Omental fat pad (tissue), 4 donors: Measurements from ENCODE around the gene SLC35F3. TPM values are rescaled to one million over a fixed set of nuclear protein-coding genes. Genes with fewer than 3 reads are reported as not detected.

Experiments used
- ATAC-seq: fragments of 150-250 bp; one replicate; pipeline ENCODE4 v1.9.1; 2016; ENCODE audit warnings: mild to moderate bottlenecking, moderate library complexity; ENCODE audit not compliant: low FRiP score
- DNase-seq: peaks from one replicate; pipeline ENCODE4 v3.0.0-alpha.2; 2019; ENCODE audit warnings: low spot score
- small RNA-seq: library from RNA; depleted of rRNA; stranded (forward); fragments of <200 nt; gene quantifications from one replicate; pipeline ENCODE3, GENCODE V24; 2016
- total RNA-seq, 4 donors: library from RNA; depleted of rRNA; stranded (reverse); fragments of >200 nt; gene quantifications; one replicate each; pipeline ENCODE4 v1.1.0, GENCODE V29; 2016
- TF ChIP-seq, protein P1 (sequence below), 3 donors: fragments of 450-650 bp; IDR thresholded peaks; one replicate each; pipeline ENCODE4 v1.5.1; 2016 to 2017; ENCODE audit warnings: antibody characterized with exemption in 3 of 3, mild to moderate bottlenecking in 3 of 3, moderate library complexity in 2 of 3

The SLC35F3 gene
- total RNA-seq, 4 donors from 2014 or later: 0.09 TPM; not detected in 3

DNA sequence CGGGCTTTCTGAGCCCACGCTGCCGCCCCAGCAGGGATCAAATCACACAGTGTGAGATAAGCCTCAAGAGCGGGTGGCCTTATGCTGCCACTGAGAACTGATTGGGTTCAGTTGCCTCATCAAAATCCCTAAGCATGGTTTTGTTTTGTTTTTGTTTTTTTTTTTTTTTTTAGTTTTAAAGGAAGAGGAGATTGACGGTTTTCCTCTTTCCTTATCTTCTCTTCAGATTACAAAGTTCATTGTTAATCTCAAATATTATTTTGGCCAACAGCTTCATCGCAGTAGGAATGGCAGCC, 469.4 kb downstream of the SLC35F3 start:
- no peak for DNase-seq
- TF ChIP-seq, protein P1, sequence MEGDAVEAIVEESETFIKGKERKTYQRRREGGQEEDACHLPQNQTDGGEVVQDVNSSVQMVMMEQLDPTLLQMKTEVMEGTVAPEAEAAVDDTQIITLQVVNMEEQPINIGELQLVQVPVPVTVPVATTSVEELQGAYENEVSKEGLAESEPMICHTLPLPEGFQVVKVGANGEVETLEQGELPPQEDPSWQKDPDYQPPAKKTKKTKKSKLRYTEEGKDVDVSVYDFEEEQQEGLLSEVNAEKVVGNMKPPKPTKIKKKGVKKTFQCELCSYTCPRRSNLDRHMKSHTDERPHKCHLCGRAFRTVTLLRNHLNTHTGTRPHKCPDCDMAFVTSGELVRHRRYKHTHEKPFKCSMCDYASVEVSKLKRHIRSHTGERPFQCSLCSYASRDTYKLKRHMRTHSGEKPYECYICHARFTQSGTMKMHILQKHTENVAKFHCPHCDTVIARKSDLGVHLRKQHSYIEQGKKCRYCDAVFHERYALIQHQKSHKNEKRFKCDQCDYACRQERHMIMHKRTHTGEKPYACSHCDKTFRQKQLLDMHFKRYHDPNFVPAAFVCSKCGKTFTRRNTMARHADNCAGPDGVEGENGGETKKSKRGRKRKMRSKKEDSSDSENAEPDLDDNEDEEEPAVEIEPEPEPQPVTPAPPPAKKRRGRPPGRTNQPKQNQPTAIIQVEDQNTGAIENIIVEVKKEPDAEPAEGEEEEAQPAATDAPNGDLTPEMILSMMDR (IDR thresholded peaks at IDR 0.05): no peak
- ATAC-seq: peak; percentile 7

Small RNAs within 50 kb of the gene (small RNA-seq; reads per million reads assigned to genes)
- gene MIR4671: not detected
